ENCODE results near the gene DAG1. TPM values are rescaled to one million over a fixed set of nuclear protein-coding genes. Genes with fewer than 3 reads are reported as not detected.

Gene DAG1
- total and polyA plus RNA-seq, 10 of the 15 experiments (the other 5 are each of a cell fraction or from before 2014, with no cell fraction given), result 0.33 to 16.3 (median 9.2) TPM

DNA sequence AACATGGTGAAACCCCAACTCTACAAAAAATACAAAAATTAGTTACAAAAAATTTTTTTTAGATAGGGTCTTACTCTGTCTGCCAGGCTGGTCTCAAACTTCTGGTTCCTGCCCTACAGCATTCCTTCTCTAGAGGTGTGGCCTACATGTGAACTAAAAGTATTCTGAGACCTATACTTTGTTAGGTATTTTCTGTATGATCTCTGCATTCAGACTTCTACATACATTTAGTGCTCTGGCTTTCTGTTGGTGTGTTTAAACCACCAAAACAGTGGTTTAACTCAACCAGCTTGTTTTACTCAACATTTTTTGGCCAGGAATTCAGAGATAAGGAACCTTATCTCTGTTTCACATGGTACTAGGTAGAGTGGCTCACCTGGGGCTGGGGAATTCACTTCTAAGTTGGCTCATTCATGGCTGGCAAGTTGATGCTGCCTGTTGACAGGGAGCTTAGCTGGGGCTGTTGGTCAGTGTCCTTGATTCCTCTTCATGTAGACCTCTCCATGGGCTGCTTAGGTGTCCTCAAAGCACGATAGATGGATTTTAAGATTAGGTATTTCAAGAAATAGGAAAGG, 42.8 kb downstream of the DAG1 start:
- Histone ChIP-seq H3K9me3 (replicated peaks; ENCODE audit: control insufficient read depth, insufficient read depth, low read length) (no peaks in the 10 kb centered on the region), H3K27me3 (replicated peaks in 1 of 2; ENCODE audit: control insufficient read depth in 2 of 2, insufficient read depth in 2 of 2, low read length in 1 of 2) (no peaks in the 10 kb centered on the region), H3K4me2 (ENCODE audit: control insufficient read depth, insufficient read depth) (no peak overlapping the region), H3K36me3 (ENCODE audit: control insufficient read depth in 2 of 2, insufficient read depth in 2 of 2, low read length in 1 of 2) (peaks cover 4 to 28% of the 10 kb centered on the region in 2 experiments), H3K79me2 (ENCODE audit: control insufficient read depth, insufficient read depth, low read length) (no peaks in the 10 kb centered on the region), H3K4me3 (no peak overlapping the region), H3K27ac (ENCODE audit: control insufficient read depth, insufficient read depth) (no peak overlapping the region), H4K20me1 (ENCODE audit: control insufficient read depth, insufficient read depth) (no peaks in the 10 kb centered on the region), H3K9ac (ENCODE audit: control insufficient read depth, insufficient read depth, low read length) (no peak overlapping the region), H2AFZ (ENCODE audit: control insufficient read depth, low read depth, low read length) (no peak overlapping the region), H3K4me1 (ENCODE audit: control insufficient read depth, insufficient read depth, low read length) (no peaks in the 10 kb centered on the region)
- CTCF ChIA-PET, result interaction anchor here (0.5 to 0.6 kb wide), 2 partner anchors 24 to 159 kb away, joined by 3 read pairs; no protein-coding TSS in a partner anchor
- intact Hi-C loops (cut with micrococcal nuclease; ENCODE audit: unreplicated experiment) (no loop called here), in situ Hi-C loops (cut with MboI) (no loop called here)
- ATAC-seq (no peak), FAIRE-seq (no peak), DNase-seq (ENCODE audit: low read depth, low spot score) (no peak)
- RAD21 ChIA-PET (ENCODE audit: unreplicated experiment), result no interaction called here
- 100% methylated on average over 1 of the region's 1 CpG for WGBS (ENCODE audit: insufficient coverage, insufficient replicate concordance, low lambda C conversion rate, missing lambda C conversion rate)
- SMC1A ChIA-PET (ENCODE audit: uncharacterized antibody, unreplicated experiment), result interaction anchor here (1.3 to 1.8 kb wide), 2 partner anchors 12 to 41 kb away, joined by 3 read pairs; no protein-coding TSS in a partner anchor
- no TSS peak for BruUV-seq (replicated peaks)
- POLR2A ChIA-PET, result no interaction called here
- TF ChIP-seq CBX3 (IDR thresholded peaks at IDR 0.05; ENCODE audit: borderline replicate concordance, low read depth), result no peak
- TF ChIP-seq POU2F2 (IDR thresholded peaks at IDR 0.05; ENCODE audit: borderline replicate concordance, low read depth, low read length), result no peak
- TF ChIP-seq, protein P1, sequence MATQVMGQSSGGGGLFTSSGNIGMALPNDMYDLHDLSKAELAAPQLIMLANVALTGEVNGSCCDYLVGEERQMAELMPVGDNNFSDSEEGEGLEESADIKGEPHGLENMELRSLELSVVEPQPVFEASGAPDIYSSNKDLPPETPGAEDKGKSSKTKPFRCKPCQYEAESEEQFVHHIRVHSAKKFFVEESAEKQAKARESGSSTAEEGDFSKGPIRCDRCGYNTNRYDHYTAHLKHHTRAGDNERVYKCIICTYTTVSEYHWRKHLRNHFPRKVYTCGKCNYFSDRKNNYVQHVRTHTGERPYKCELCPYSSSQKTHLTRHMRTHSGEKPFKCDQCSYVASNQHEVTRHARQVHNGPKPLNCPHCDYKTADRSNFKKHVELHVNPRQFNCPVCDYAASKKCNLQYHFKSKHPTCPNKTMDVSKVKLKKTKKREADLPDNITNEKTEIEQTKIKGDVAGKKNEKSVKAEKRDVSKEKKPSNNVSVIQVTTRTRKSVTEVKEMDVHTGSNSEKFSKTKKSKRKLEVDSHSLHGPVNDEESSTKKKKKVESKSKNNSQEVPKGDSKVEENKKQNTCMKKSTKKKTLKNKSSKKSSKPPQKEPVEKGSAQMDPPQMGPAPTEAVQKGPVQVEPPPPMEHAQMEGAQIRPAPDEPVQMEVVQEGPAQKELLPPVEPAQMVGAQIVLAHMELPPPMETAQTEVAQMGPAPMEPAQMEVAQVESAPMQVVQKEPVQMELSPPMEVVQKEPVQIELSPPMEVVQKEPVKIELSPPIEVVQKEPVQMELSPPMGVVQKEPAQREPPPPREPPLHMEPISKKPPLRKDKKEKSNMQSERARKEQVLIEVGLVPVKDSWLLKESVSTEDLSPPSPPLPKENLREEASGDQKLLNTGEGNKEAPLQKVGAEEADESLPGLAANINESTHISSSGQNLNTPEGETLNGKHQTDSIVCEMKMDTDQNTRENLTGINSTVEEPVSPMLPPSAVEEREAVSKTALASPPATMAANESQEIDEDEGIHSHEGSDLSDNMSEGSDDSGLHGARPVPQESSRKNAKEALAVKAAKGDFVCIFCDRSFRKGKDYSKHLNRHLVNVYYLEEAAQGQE (IDR thresholded peaks at IDR 0.05; ENCODE audit: low read depth, low read length), result no peak
- TF ChIP-seq, protein P2, sequence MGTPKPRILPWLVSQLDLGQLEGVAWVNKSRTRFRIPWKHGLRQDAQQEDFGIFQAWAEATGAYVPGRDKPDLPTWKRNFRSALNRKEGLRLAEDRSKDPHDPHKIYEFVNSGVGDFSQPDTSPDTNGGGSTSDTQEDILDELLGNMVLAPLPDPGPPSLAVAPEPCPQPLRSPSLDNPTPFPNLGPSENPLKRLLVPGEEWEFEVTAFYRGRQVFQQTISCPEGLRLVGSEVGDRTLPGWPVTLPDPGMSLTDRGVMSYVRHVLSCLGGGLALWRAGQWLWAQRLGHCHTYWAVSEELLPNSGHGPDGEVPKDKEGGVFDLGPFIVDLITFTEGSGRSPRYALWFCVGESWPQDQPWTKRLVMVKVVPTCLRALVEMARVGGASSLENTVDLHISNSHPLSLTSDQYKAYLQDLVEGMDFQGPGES (IDR thresholded peaks at IDR 0.05), result no peak
- TF ChIP-seq SREBF2 (IDR thresholded peaks at IDR 0.05; ENCODE audit: low read length), result no peak
- TF ChIP-seq, protein P3, sequence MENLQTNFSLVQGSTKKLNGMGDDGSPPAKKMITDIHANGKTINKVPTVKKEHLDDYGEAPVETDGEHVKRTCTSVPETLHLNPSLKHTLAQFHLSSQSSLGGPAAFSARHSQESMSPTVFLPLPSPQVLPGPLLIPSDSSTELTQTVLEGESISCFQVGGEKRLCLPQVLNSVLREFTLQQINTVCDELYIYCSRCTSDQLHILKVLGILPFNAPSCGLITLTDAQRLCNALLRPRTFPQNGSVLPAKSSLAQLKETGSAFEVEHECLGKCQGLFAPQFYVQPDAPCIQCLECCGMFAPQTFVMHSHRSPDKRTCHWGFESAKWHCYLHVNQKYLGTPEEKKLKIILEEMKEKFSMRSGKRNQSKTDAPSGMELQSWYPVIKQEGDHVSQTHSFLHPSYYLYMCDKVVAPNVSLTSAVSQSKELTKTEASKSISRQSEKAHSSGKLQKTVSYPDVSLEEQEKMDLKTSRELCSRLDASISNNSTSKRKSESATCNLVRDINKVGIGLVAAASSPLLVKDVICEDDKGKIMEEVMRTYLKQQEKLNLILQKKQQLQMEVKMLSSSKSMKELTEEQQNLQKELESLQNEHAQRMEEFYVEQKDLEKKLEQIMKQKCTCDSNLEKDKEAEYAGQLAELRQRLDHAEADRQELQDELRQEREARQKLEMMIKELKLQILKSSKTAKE (IDR thresholded peaks at IDR 0.05; ENCODE audit: low read depth, poor library complexity, severe bottlenecking), result no peak
- no peak for TF ChIP-seq NFXL1 (IDR thresholded peaks at IDR 0.05; ENCODE audit: borderline replicate concordance)
- no peak for TF ChIP-seq WRNIP1 (IDR thresholded peaks at IDR 0.05; ENCODE audit: borderline replicate concordance, low read depth, low read length)
- TF ChIP-seq MYC (IDR thresholded peaks at IDR 0.05; ENCODE audit: insufficient read depth, insufficient read length, insufficient replicate concordance, low read length, severe bottlenecking), result no peak
- no peak for TF ChIP-seq SUZ12 (IDR thresholded peaks at IDR 0.05; ENCODE audit: unreplicated experiment)
- TF ChIP-seq, protein P4, sequence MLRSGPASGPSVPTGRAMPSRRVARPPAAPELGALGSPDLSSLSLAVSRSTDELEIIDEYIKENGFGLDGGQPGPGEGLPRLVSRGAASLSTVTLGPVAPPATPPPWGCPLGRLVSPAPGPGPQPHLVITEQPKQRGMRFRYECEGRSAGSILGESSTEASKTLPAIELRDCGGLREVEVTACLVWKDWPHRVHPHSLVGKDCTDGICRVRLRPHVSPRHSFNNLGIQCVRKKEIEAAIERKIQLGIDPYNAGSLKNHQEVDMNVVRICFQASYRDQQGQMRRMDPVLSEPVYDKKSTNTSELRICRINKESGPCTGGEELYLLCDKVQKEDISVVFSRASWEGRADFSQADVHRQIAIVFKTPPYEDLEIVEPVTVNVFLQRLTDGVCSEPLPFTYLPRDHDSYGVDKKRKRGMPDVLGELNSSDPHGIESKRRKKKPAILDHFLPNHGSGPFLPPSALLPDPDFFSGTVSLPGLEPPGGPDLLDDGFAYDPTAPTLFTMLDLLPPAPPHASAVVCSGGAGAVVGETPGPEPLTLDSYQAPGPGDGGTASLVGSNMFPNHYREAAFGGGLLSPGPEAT (IDR thresholded peaks at IDR 0.05; ENCODE audit: low read depth), result no peak
- no peak for TF ChIP-seq STAT3 (IDR thresholded peaks at IDR 0.05; ENCODE audit: low read depth, low read length)
- TF ChIP-seq CHD2 (IDR thresholded peaks at IDR 0.05; ENCODE audit: borderline replicate concordance, low read depth, low read length), result no peak
- no peak for TF ChIP-seq CHD4 (IDR thresholded peaks at IDR 0.05)

All from GM12878 (cell line).